Measurements from ENCODE around the gene PTPRN2.

The PTPRN2 gene

GRCh38 chr7:157587051-157587804, 1000.4 kb downstream of the PTPRN2 start:
- H3K4me3 ChIP-seq (ENCODE audit: low read depth, low read length), result no peak overlapping the region
- TF ChIP-seq CTCF (IDR thresholded peaks at IDR 0.05; ENCODE audit: borderline replicate concordance, insufficient read depth, low read depth, low read length), result no peak

- H3K4me3 ChIP-seq (ENCODE audit: low read depth, low read length), result no peak overlapping the region
- no peak for TF ChIP-seq CTCF (IDR thresholded peaks at IDR 0.05; ENCODE audit: borderline replicate concordance, insufficient read depth, low read depth, low read length)
These were observed 1001.1 kb downstream of the PTPRN2 start for GRCh38 chr7:157586426-157586955.

- H3K4me3 ChIP-seq (ENCODE audit: low read depth, low read length), result no peak overlapping the region
- no peak for TF ChIP-seq CTCF (IDR thresholded peaks at IDR 0.05; ENCODE audit: borderline replicate concordance, insufficient read depth, low read depth, low read length)
These were observed 1002.3 kb downstream of the PTPRN2 start for GRCh38 chr7:157585113-157585861.

GRCh38 chr7:157584420-157584819, 1003.2 kb downstream of the PTPRN2 start:
- H3K4me3 ChIP-seq (ENCODE audit: low read depth, low read length), result no peak overlapping the region
- no peak for TF ChIP-seq CTCF (IDR thresholded peaks at IDR 0.05; ENCODE audit: borderline replicate concordance, insufficient read depth, low read depth, low read length)

GRCh38 chr7:157581740-157582139, 1005.9 kb downstream of the PTPRN2 start:
- no peak overlapping the region for H3K4me3 ChIP-seq (ENCODE audit: low read depth, low read length)
- no peak for TF ChIP-seq CTCF (IDR thresholded peaks at IDR 0.05; ENCODE audit: borderline replicate concordance, insufficient read depth, low read depth, low read length)

- no peak overlapping the region for H3K4me3 ChIP-seq (ENCODE audit: low read depth, low read length)
- no peak for TF ChIP-seq CTCF (IDR thresholded peaks at IDR 0.05; ENCODE audit: borderline replicate concordance, insufficient read depth, low read depth, low read length)
These were observed 1007.3 kb downstream of the PTPRN2 start for GRCh38 chr7:157580324-157580723.
